HG03378 (cell line): ENCODE results near the gene PHACTR4.
A peak's percentile ranks its signal among the peaks of the same experiment; 100 is the strongest.
"Not testable (repeated sequence)": the region's sequence is repeated elsewhere in the genome, so short reads cannot be mapped to it uniquely, and the experiment has no call there.

Experiments used
- ATAC-seq: cut with Tn5 transposase; IDR thresholded peaks from one replicate; pipeline ENCODE4 v1.9.1; 2021; ENCODE audit warnings: mild to moderate bottlenecking, moderate library complexity; ENCODE audit not compliant: unreplicated experiment

PHACTR4 gene

GRCh38 chr1:28370239-28371009 lies 884 bp downstream of the PHACTR4 start:
- ATAC-seq = no peak

- no peak for ATAC-seq
These were observed 1.5 kb downstream of the PHACTR4 start for GRCh38 chr1:28371010-28371377.

GRCh38 chr1:28373450-28373849 lies 3.9 kb downstream of the PHACTR4 start:
- not testable (repeated sequence) for ATAC-seq

GRCh38 chr1:28374297-28374696 lies 4.8 kb downstream of the PHACTR4 start:
- ATAC-seq = no peak

- not testable (repeated sequence) for ATAC-seq
These were observed 6.1 kb downstream of the PHACTR4 start for GRCh38 chr1:28375598-28375997.

GRCh38 chr1:28376195-28376594 lies 6.7 kb downstream of the PHACTR4 start:
- ATAC-seq = not testable (repeated sequence)

- no peak for ATAC-seq
These were observed 9.4 kb downstream of the PHACTR4 start for GRCh38 chr1:28378906-28379305.

GRCh38 chr1:28380394-28380793 lies 10.9 kb downstream of the PHACTR4 start:
- ATAC-seq = no peak

- not testable (repeated sequence) for ATAC-seq
These were observed 14.2 kb downstream of the PHACTR4 start for GRCh38 chr1:28383785-28384184.

- ATAC-seq = no peak
These were observed 22.6 kb downstream of the PHACTR4 start for GRCh38 chr1:28392027-28392652.

GRCh38 chr1:28394136-28394535 lies 24.6 kb downstream of the PHACTR4 start:
- ATAC-seq = no peak

- no peak for ATAC-seq
These were observed 25.6 kb downstream of the PHACTR4 start for GRCh38 chr1:28395181-28395580.

GRCh38 chr1:28401760-28402159 lies 32.2 kb downstream of the PHACTR4 start:
- no peak for ATAC-seq

- no peak for ATAC-seq
These were observed 39.5 kb downstream of the PHACTR4 start for GRCh38 chr1:28409090-28409489.

GRCh38 chr1:28411656-28412055 lies 42.1 kb downstream of the PHACTR4 start:
- no peak for ATAC-seq

- ATAC-seq = no peak
These were observed 43.2 kb downstream of the PHACTR4 start for GRCh38 chr1:28412731-28413130.

- no peak for ATAC-seq
These were observed 47.1 kb downstream of the PHACTR4 start for GRCh38 chr1:28416509-28417194.

- ATAC-seq = peak; percentile 57
These were observed 47.9 kb downstream of the PHACTR4 start for GRCh38 chr1:28417441-28417922.

GRCh38 chr1:28417926-28418637 lies 48.5 kb downstream of the PHACTR4 start:
- ATAC-seq = no peak

GRCh38 chr1:28421744-28422143 lies 52.2 kb downstream of the PHACTR4 start:
- no peak for ATAC-seq

- ATAC-seq = no peak
These were observed 57.3 kb downstream of the PHACTR4 start for GRCh38 chr1:28426831-28427230.
